ENCODE results near the gene TAF11L11.
"Not testable (repeated sequence)": the region's sequence is repeated elsewhere in the genome, so short reads cannot be mapped to it uniquely, and the experiment has no call there.

The TAF11L11 gene

DNA sequence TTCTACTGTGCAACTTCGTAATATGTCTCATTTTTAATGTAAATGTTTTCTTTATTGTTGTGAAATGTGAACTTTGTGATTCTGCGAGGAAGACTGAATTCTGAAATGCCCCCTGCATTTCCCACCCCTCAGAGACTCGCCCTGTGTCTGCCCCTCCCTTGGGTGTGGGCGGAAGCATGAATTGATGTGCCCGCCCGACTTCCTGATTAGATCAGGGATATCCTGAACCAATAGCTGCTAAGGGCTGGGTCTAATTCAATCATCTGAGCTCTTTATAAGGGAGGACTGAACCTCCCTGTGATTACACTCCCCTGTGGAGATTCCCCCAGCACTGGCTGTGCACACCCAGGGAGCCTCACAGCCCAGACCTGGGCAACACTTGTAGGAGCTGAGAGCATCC, at the start of gene TAF11L11:
Gene TAF11L11 (plus strand): TSS at position 304 of the 400 bp plus-strand sequence.
- DNase-seq (ENCODE audit: low spot score): not testable (repeated sequence)

DNA sequence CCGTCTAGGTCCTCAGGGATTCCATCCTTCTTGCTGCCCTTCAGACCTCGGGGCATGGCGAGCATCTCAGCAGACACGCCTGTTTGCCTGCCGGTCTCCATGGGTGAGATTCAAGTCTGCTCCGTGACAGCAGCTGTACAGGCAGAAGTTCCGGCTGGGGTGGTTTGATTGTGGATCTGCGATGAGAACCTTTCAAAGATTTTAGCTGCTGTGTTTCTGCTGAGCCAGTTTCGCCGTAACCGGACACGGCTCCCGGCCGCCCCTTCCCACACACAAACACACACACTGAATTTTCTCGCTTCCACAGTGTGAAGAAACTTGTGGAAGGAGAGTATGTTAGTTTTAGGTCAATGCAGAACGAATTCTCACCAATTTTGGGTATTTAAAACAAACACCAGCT, 18.3 kb upstream of the TAF11L11 start, which contains the start of gene TAF11L7:
Gene TAF11L7 (minus strand): TSS at position 101 of the 400 bp plus-strand sequence.
- not testable (repeated sequence) for DNase-seq (ENCODE audit: low spot score)

DNA sequence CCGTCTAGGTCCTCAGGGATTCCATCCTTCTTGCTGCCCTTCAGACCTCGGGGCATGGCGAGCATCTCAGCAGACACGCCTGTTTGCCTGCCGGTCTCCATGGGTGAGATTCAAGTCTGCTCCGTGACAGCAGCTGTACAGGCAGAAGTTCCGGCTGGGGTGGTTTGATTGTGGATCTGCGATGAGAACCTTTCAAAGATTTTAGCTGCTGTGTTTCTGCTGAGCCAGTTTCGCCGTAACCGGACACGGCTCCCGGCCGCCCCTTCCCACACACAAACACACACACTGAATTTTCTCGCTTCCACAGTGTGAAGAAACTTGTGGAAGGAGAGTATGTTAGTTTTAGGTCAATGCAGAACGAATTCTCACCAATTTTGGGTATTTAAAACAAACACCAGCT, 13.1 kb upstream of the TAF11L11 start, which contains the start of gene TAF11L8:
Gene TAF11L8 (minus strand): TSS at position 101 of the 400 bp plus-strand sequence.
- DNase-seq (ENCODE audit: low spot score): not testable (repeated sequence)

DNA sequence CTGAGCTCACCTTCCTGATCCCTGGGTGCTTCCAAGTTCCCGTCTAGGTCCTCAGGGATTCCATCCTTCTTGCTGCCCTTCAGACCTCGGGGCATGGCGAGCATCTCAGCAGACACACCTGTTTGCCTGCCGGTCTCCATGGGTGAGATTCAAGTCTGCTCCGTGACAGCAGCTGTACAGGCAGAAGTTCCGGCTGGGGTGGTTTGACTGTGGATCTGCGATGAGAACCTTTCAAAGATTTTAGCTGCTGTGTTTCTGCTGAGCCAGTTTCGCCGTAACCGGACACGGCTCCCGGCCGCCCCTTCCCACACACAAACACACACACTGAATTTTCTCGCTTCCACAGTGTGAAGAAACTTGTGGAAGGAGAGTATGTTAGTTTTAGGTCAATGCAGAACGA, 9.7 kb upstream of the TAF11L11 start, which contains the start of gene TAF11L9:
Gene TAF11L9 (minus strand): TSS at position 140 of the 400 bp plus-strand sequence.
- not testable (repeated sequence) for DNase-seq (ENCODE audit: low spot score)

DNA sequence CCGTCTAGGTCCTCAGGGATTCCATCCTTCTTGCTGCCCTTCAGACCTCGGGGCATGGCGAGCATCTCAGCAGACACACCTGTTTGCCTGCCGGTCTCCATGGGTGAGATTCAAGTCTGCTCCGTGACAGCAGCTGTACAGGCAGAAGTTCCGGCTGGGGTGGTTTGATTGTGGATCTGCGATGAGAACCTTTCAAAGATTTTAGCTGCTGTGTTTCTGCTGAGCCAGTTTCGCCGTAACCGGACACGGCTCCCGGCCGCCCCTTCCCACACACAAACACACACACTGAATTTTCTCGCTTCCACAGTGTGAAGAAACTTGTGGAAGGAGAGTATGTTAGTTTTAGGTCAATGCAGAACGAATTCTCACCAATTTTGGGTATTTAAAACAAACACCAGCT, 6.3 kb upstream of the TAF11L11 start, which contains the start of gene TAF11L10:
Gene TAF11L10 (minus strand): TSS at position 101 of the 400 bp plus-strand sequence.
- DNase-seq (ENCODE audit: low spot score): not testable (repeated sequence)

DNA sequence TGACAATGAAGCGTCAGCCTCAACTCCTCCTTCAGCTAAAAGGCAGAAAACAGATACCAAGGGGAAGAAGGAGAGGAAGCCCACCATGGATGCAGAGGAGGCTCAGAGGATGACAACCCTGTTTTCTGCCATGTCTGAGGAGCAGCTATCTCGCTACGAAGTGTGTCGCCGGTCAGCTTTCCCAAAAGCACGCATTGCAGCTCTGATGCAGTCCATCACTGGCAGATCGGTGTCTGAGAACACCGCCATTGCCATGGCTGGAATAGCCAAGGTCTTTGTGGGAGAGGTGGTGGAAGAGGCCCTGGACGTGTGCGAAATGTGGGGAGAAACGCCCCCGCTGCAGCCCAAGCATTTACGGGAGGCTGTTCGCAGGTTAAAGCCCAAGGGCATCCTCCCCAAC, 968 bp downstream of the TAF11L11 start:
- DNase-seq (ENCODE audit: low spot score): no peak

DNA sequence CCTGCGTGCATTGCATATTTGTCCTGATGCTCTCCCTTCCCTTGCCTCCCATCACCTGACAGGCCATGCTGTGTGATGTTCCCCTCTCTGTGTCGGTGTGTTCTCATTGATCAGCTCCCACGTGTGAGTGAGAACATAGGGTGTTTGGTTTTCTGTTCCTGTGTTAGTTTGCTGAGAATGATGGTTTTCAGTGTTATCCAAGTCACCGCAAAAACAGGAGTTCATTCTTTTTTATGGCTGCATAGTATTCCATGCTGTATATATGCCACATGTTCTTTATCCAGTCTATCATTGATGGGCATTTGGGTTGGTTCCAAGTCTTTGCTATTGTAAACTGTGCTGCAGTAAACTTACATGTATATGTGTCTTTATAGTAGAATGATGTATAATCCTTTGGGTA, 3.5 kb downstream of the TAF11L11 start:
- DNase-seq (ENCODE audit: low spot score): not testable (repeated sequence)

DNA sequence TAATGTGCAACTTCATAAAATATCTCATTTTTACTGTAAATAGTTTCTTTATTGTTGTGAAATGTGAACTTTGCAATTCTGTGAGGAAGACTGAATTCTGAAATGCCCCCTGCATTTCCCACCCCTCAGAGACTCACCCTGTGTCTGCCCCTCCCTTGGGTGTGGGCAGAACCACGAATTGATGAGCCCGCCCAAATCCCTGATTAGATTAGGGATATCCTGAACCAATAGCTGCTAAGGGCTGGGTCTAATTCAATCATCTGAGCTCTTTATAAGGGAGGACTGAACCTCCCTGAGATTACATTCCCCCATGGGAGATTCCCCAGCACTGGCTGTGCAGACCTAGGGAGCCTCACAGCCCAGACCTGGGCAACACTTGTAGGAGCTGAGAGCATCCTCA, 6.1 kb downstream of the TAF11L11 start, which contains the start of gene TAF11L12:
Gene TAF11L12 (plus strand): TSS at position 301 of the 400 bp plus-strand sequence.
- DNase-seq (ENCODE audit: low spot score): not testable (repeated sequence)

DNA sequence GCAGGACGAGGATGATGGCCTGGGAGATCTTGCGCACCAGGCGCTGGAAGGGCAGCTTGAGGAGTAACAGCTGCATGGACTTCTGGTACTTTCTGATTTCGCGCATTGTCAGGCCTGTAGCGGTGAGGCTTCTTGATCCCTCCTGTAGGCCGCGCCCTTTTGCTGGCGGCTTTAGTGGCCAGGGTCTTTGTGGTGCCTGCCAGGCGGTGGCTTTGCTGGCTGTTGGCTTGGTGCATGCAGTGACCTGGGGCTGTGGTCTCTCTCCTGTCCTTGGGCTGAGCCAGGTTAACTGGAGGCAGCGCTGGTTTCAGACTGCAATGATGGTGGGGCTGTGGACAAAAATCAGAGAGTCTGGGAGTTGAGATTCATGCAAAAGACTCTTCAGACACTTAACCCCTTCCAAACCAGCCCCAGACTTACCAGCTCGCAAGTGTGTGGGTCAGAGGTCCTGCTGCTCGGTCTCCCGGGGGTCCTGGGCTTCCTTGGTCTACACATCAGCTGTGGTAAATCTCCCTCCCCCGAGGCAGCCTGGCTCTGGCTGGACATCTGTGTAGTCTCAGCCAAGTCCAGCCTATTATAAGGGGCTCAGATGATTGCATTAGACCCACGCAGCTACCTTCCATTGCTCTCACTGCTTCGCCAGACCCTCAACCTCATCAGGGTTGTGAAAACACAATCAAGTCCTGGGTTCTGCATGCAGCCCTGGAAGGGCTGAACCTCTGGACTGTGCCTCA, 11.1 kb downstream of the TAF11L11 start:
- DNase-seq (ENCODE audit: low spot score): no peak

DNA sequence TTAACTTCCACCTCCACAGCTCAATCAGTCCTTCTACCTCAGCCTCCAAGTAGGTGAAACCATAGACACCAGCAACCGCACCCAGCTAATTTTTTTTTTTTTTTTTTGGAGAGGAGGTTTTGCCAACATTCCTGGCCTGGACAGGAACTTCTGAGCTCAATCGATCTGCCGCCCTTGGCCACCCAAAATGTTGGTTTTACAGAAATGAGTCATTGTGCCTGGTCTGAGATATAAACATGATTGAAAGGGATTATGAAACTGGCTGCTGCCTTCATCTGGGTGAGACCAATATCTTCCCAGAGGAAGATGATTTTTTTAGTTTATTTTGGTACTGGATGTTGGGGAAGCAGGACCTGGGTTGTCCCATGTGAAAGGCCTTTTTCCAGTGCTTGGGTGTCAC, 15.4 kb downstream of the TAF11L11 start:
- no peak for DNase-seq (ENCODE audit: low spot score)

DNA sequence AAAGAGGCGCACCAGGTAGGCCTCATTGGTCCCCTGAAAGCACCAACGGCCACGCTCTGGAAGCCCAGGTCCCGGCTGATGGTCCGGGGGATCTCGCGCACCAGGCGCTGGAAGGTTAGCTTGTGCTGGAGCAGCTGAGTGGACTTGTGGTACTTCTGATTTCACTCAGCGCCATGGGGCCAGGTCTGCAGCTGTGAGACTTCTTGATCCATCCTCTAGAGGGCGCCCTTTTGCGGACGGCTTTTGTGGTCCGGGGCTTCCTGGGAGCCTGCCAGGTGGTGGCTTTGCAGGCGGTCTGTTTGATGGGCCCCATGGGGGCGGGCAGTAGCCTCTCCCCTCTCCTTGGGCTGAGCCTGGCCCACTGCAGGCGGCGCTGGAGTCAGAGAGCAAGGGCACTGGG, 16.6 kb downstream of the TAF11L11 start:
- DNase-seq (ENCODE audit: low spot score): no peak

DNA sequence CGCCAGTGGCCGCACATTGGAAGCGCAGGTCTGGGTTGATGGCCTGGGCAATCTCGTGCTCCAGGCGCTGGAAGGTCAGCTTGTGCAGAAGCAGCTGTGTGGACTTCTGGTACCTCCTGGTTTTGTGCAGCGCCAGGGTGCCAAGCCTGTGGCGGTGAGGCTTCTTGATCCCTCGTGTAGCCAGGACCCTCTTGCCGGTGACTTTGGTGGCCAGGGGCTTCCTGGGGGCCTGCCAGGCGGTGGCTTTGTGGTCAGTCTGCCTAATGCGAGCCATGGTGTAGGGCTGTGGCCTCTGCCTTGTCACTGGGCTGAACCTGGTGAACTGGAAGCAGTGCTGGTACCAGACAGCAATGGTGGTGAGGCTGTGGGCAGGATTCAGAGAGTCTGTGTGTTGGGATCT, 21.7 kb downstream of the TAF11L11 start:
- no peak for DNase-seq (ENCODE audit: low spot score)

DNA sequence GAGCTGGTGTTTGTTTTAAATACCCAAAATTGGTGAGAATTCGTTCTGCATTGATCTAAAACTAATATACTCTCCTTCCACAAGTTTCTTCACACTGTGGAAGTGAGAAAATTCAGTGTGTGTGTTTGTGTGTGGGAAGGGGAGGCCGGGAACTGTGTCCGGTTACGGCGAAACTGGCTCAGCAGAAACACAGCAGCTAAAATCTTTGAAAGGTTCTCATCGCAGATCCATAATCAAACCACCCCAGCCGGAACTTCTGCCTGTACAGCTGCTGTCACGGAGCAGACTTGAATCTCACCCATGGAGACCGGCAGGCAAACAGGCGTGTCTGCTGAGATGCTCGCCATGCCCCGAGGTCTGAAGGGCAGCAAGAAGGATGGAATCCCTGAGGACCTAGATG, 27.8 kb downstream of the TAF11L11 start, which contains the start of gene TAF11L13:
Gene TAF11L13 (plus strand): TSS at position 301 of the 400 bp plus-strand sequence.
- DNase-seq (ENCODE audit: low spot score): not testable (repeated sequence)

DNA sequence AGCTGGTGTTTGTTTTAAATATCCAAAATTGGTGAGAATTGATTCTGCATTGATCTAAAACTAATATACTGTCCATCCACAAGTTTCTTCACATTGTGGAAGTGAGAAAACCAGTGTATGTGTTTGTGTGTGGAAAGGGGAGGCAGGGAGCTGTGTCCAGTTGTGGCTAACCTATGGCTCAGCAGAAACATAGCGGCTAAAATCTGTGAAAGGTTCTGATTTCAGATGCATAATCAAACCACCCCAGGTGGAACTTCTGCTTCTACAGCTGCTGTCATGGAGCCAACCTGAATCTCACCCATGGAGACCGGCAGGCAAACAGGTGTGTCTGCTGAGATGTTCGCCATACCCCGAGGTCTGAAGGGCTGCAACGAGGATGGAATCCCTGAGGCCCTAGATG, 30.2 kb downstream of the TAF11L11 start, which contains the start of gene TAF11L14:
Gene TAF11L14 (plus strand): TSS at position 301 of the 400 bp plus-strand sequence.
- no peak for DNase-seq (ENCODE audit: low spot score)

DNA sequence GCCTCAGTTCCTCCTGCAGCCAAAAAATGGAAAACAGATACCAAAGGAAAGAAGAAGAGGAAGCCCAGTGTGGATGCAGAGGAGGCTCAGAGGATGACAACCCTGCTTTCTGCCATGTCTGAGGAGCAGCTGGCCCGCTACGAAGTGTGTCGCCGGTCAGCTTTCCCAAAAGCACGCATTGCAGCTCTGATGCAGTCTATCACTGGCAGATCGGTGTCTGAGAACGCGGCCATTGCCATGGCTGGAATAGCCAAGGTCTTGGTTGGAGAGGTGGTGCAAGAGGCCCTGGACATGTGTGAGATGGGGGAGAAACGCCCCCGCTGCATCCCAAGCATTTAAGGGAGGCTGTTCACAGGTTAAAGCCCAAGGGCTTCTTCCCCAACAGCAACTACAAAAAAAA, 45.2 kb downstream of the TAF11L11 start:
- DNase-seq (ENCODE audit: low spot score): not testable (repeated sequence)

DNA sequence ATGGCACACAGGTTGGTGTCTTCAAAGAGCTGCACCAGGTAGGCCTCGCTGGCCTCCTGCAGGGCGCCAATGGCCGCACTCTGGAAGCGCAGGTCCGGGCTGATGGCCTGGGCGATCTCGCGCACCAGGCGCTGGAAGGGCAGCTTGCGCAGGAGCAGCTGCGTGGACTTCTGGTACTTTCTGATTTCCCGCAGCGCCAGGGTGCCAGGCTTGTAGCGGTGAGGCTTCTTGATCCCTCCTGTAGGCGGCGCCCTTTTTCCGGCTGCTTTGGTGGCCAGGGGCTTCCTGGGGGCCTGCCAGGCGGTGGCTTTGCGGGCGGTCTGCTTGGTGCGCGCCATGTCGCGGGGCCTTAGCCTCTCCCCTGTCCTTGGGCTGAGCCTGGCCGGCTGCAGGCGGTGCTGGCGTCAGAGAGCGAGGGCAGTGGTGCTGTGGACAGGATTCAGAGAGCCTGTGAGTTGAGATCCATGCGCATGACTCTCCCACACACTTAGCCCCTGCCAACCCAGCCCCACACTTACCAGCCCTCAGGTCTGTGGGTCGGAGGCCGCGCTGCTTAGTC, 51.3 kb downstream of the TAF11L11 start:
- DNase-seq (ENCODE audit: low spot score): not testable (repeated sequence)

Data from hepatic stellate cell (primary cell).